Stimulated activated CD8-positive, alpha-beta memory T cell treated with anti-CD3 and anti-CD28 coated beads, Interleukin-12 subunit alpha, Interleukin-12 subunit beta, amount 100 ng/mL, for 4 hours (primary cell): Measurements from ENCODE around the gene SREBF1.

Experiments
- DNase-seq: peaks from one replicate; pipeline ENCODE4 v3.0.0-alpha.2; 2020; ENCODE audit warnings: low read depth

The SREBF1 gene

DNA sequence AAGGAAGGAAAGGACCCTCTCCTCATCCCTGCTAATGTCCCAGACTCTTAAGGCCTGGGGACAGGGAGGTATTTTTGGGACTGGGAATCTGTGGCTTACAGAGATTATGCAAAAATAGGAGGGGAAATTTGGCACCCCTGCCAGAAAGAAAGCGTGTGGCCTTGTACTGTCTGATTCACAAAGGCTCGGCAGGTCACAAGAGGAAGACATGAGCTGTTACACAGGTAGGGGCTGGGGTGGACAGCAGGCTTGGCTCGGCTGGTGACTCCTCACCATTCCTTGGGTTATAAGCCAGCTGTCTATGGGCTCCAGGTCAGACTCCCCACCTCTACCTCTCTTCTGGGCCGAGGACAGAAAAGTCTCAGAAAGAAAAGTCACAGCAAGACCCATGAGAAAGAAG, 20.7 kb upstream of the SREBF1 start:
- no peak for DNase-seq

GRCh38 chr17:17856386-17856785, 19.6 kb upstream of the SREBF1 start:
- no peak for DNase-seq

- DNase-seq: no peak
Measured at GRCh38 chr17:17855976-17856375, 19.2 kb upstream of the SREBF1 start.

DNA sequence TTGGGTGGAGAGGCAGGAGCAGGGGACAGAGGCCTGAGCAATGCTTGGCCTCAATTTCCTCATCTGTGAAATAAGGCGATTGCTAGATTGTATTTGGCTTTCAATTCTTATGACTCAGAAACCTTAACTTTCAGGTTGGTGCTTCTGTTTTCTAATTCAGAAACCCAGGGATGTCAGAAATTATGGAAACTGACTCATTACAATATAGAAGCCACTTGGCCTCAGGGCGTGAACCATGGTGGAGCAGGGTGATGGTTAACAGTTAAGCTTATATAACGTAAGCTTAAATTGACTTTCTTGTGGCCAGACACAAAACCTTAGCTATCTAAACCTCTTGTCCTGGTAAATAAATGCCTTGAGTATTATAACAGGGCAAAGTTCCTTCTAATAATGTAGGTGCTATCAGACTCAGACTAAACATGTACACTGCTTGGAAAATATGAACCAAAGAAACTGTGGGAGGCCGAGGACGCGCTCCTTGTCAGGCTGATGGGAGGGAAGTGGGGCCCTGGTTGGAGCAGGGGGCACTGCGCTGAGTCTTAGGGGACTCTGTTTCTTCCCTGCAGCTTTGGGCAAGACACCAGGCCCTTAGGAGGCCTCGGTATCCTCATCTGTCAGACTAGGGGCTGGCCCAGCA, 17.1 kb upstream of the SREBF1 start:
- DNase-seq: no peak

GRCh38 chr17:17852930-17853329, 16.1 kb upstream of the SREBF1 start:
- DNase-seq: no peak

GRCh38 chr17:17851103-17852002, 14.6 kb upstream of the SREBF1 start:
- DNase-seq: no peak

DNA sequence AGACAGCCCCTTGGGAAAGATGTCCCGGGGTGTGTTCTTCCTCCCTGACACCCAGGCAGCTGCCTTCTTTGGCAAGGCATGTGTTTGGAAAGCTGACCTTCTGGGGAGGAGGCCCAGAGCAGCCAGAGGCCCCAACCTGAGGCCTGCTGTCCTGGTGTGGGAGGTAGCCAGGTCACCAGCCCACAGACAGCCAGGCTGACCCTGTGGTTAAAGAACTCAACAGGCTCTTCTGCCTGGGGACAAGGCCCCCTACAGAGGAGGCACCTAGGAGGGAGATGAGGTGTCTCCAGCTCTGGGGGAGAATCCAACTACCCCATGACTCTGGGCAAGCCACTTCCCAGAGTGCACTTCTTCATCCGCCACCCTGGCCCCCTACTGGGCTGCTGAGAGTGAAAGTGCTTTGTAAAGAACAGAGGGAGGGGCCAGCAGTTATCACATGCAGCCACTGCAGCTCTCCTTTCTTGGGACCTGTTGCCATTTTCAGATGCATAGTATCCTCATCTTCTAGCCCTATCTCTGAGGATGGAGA, 13.1 kb upstream of the SREBF1 start:
- peak; percentile 37 for DNase-seq

DNA sequence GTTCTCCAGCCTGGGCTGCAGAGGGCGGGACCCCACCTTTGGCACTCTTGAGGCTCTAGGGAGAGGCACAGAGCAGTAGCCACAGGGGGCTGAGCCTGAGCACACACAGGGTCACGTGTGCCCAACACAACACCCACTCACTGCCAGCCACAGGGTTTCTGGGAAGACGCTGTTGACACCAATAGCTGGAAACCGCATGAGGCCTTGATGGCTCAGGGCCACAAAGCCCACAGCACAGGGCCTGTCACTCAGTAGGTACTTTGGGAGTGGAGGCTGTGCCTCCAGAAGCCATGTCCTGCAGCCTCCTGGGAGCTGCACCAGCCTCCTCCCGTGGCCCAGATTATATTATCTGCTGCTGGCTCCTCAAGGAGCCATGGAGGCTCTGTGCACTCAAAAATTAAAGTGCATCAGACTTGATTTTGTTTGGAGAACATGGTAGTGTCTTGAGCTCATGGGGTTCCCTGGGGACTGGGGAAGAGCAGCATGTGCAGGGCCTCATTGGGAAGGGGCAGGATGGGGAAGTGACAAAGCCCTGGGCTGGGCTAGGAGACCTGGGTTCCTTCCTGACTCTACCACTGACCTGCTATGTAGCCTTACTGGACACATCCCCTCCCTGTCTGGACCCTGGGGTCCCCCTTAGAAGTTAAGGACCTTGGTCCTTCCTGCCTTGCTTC, 12.5 kb upstream of the SREBF1 start:
- peak; percentile 71 for DNase-seq

DNA sequence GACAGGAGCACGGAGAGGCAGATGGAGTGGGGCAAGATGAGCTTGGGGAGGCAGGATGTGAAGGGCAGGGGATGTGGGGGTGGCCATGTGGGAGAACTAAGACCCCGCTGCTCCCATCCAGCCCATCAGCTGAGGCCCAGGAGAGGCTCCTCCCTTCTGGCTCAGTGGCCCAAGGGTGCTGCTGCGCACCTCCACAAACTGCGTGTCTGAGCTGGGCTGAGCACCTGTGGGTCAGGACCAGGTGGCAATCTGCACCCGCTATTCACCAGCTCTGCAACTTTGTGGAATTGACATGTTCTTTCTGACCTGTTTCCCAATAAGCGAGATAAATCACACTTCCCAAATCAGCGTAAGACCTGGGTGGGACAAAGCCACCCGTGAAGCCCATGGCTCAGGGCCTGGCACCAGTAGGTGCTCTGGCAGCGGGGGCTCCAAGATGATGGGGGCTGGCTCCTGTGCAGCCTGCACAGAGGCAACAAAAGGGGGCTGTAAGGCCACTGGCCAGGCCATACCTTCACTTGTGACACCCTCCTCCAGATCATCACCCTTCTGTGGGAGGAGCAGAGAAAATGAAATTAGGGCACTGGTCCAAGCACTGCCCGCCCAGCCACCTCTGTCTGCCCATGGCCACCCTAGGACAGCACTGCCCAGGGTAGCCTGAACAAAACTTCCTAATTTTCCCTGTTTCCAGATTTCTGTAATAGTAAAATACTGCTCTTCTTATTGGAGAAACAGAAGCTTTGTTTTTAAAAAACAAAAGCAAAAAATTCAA, 11.7 kb upstream of the SREBF1 start:
- DNase-seq: no peak

DNA sequence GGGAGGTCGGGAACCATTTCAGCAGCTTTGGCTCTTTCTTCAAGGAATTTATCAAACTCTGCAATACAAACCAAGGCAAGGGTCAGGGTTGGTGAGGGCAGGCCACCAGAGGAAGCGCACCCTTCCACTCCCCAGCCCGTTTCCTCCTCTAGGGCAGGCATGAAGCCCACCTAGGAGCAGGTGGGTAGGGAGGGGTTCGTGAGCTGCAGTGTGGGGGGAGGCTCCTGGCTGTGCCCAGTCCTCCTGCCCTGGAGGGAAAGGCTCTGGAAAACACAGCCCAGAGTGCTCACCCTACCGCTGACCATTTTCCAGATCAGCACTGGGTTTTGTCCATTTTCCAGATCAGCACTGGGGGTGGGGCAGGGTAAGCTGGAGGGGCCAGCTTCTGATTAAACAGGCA, 10.9 kb upstream of the SREBF1 start:
- no peak for DNase-seq

DNA sequence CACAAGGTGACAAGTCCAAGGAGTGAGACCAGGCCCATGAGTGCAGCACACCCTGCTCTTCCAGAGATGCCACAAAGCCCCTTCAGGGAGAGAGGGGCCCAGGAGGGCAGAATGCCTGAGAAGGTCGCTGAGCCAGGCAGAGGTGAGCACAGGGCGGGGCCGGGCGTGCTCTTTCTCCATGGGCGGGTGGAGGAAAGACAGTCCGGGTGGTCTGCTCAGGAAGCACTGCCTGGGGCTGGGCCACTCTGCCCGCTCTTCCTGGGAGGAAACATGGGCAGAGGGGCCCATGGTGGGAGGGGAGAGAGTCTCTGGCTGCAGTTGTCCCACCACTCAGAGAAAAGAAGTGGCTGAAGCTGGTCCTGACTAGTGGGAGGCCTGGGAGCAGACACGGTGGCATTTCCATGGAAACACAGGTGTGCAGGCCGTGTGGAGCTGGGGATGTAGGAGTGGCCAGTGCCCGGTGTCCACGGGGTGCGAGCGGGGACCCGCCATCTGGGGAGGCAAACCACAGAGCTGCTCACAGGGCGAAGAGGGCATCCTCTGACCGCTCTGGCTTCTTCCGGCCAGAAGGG, 10.4 kb upstream of the SREBF1 start:
- no peak for DNase-seq

DNA sequence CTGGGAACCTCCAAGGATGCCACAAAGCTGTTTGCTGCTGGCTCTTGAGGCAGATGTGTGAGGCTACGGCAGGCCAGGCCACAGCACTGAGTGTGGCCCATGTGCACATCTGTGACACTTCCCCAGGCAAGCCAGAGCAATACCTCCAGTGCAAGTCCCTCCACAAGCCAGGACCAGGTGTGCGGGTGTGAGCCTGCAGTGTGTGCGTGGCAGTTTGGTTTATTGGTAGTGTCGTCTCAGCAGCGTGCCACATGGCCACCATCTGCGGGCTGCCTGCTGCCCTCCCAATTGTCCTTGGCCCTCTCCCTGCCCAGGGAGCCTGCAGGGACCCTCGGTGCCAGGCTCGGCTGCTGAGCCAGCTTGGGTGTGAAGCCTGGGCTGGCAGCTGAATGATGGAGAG, 9.9 kb upstream of the SREBF1 start:
- no peak for DNase-seq

DNA sequence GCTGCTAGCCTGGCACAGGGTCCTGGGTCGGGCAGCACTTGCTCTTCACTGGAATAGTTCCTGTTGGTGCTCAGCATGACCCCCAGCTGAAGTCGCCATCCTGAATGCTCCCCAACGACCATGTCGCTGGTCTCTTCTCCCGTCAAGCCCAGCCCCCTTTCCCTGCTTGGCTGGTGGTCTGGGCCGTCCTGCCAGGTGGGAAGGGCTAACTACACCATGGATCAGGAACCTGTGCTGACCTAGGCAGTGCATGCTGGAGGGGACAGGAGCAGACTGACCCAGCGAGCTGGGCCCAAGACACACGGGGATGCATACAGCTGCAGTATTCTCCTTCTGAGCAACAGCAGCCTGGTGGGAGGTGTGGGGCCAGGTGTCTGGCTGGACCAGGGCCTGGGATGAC, 9.2 kb upstream of the SREBF1 start:
- no peak for DNase-seq

GRCh38 chr17:17845046-17845775, 8.4 kb upstream of the SREBF1 start:
- DNase-seq: no peak

GRCh38 chr17:17844500-17844899, 7.7 kb upstream of the SREBF1 start:
- no peak for DNase-seq

GRCh38 chr17:17844079-17844478, 7.3 kb upstream of the SREBF1 start:
- DNase-seq: no peak

DNA sequence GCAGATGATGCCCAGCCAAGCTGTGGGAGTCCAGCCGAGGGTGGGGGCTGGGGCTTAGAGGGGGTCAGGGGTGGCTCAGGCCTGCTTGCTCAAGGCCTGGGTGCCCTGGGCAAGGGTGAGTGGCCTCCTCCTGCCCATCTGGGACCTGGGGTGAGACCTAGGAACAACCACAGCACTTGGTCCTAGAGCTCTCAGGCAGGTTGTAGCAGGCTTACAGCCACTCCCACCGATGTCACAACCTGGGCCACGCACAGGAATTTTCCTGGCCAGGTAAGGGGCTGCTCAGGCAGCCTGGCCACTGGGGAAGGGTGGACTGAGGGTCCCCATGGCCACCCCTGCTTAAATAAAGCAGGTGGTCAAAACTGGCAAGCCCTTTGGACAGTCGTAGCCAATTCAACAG, 6.3 kb upstream of the SREBF1 start:
- DNase-seq: no peak

DNA sequence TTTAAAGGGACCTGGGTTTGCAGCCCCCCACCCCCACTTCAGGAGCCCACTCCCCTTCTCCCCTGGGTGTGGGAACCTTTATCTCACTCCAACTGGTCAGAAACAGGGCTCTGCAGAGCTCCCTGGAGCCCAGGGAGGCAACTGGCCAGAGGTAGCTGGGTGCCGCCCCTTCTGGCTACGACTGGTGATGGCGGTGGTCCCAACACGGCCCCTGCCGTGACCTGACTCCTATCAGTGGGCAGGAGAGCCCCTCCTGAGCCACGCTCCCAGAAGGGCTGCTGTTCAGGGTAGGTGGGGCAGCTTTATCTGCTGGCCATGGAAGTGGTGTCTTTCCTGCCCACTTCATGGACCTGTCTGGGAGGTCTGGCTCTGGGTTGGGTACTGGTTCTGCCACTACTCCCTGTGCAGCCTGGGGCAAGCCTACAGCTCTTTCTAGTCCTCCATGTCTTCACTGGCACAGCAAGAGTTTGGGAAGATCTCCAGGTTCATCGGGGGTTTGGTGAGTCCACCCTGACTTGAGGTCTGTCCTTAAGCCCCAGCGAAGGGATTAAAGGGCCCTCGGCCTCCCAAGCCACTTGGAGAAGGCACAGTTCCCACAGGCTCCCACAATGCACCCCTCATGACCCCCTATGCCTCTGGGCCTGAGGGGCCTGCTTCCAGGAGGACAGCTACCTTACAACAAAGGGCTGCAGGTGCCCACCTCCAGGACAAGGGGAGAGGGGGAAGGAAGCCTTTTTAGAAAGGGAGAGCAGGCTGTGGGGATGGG, 5.5 kb upstream of the SREBF1 start:
- no peak for DNase-seq

GRCh38 chr17:17841601-17842025, 4.8 kb upstream of the SREBF1 start:
- DNase-seq: no peak
